Neural crest cell (in vitro differentiated cells): Measurements from ENCODE around the gene GNPAT. TPM values are rescaled to one million over a fixed set of nuclear protein-coding genes. Genes with fewer than 3 reads are reported as not detected.

Experiments
- DNase-seq: peaks from one replicate; pipeline ENCODE4 v3.0.0; 2021; ENCODE audit warnings: low read depth, mixed read lengths, low spot score
- H3K27ac Mint-ChIP-seq: one replicate; pipeline ENCODE4 v1.8.0; 2021; ENCODE audit warnings: mild to moderate bottlenecking, mixed read lengths; ENCODE audit not compliant: unreplicated experiment
- H3K27me3 Mint-ChIP-seq: 2 replicates; pipeline ENCODE4 v1.8.0; 2021; ENCODE audit warnings: low read depth, mild to moderate bottlenecking, mixed read lengths
- H3K36me3 Mint-ChIP-seq: 2 replicates; pipeline ENCODE4 v1.8.0; 2021; ENCODE audit warnings: low read depth, mild to moderate bottlenecking, mixed read lengths
- H3K4me1 Mint-ChIP-seq: 2 replicates; pipeline ENCODE4 v1.8.0; 2021; ENCODE audit warnings: mixed read lengths
- H3K4me3 Mint-ChIP-seq: one replicate; pipeline ENCODE4 v1.8.0; 2021; ENCODE audit warnings: mild to moderate bottlenecking, mixed read lengths
- H3K9me3 Mint-ChIP-seq: 2 replicates; pipeline ENCODE4 v1.8.0; 2021; ENCODE audit warnings: mixed read lengths
- CTCF ChIP-seq: fragments of 200-600 bp; sonication (generic); conservative IDR thresholded peaks from 2 replicates; pipeline ENCODE4 v1.5.0; 2021; ENCODE audit warnings: antibody characterized with exemption, mild to moderate bottlenecking
- total RNA-seq: library from RNA; stranded (reverse); gene quantifications from 2 replicates; pipeline ENCODE4 v1.2.1, GENCODE V29; 2021

GNPAT gene
- total RNA-seq, 1 donor from 2014 or later: 69.2 TPM

GRCh38 chr1:231311720-231312431, 70.9 kb downstream of the GNPAT start:
- H3K4me1 Mint-ChIP-seq: no peaks in the 10 kb centered on the region
- no peak overlapping the region for H3K4me3 Mint-ChIP-seq
- H3K9me3 Mint-ChIP-seq: no peaks in the 10 kb centered on the region
- no peaks in the 10 kb centered on the region for H3K27me3 Mint-ChIP-seq
- H3K36me3 Mint-ChIP-seq: no peaks in the 10 kb centered on the region
- peak overlapping the region; percentile 21 for H3K27ac Mint-ChIP-seq
- TF ChIP-seq CTCF: no peak
- no peak for DNase-seq

- H3K4me1 Mint-ChIP-seq: no peaks in the 10 kb centered on the region
- H3K4me3 Mint-ChIP-seq: no peak overlapping the region
- no peaks in the 10 kb centered on the region for H3K36me3 Mint-ChIP-seq
- H3K27me3 Mint-ChIP-seq: no peaks in the 10 kb centered on the region
- no peak for DNase-seq
- H3K9me3 Mint-ChIP-seq: no peaks in the 10 kb centered on the region
- H3K27ac Mint-ChIP-seq: peak overlapping the region; percentile 21
- no peak for TF ChIP-seq CTCF
These were observed 71.4 kb downstream of the GNPAT start for GRCh38 chr1:231312432-231312788.

- H3K36me3 Mint-ChIP-seq: no peaks in the 10 kb centered on the region
- no peak overlapping the region for H3K4me3 Mint-ChIP-seq
- H3K4me1 Mint-ChIP-seq: no peaks in the 10 kb centered on the region
- H3K9me3 Mint-ChIP-seq: no peaks in the 10 kb centered on the region
- H3K27ac Mint-ChIP-seq: no peak overlapping the region
- no peak for DNase-seq
- H3K27me3 Mint-ChIP-seq: no peaks in the 10 kb centered on the region
- TF ChIP-seq CTCF: no peak
These were observed 72.6 kb downstream of the GNPAT start for GRCh38 chr1:231313661-231314060.

GRCh38 chr1:231315887-231316286, 74.9 kb downstream of the GNPAT start:
- Mint-ChIP-seq H3K36me3 (no peaks in the 10 kb centered on the region), H3K9me3 (no peaks in the 10 kb centered on the region), H3K4me3 (no peak overlapping the region), H3K4me1 (no peaks in the 10 kb centered on the region), H3K27me3 (no peaks in the 10 kb centered on the region), H3K27ac (no peak overlapping the region)
- TF ChIP-seq CTCF: peak; percentile 48
- no peak for DNase-seq

GRCh38 chr1:231317306-231318014, 76.4 kb downstream of the GNPAT start:
- Mint-ChIP-seq H3K4me3 (no peak overlapping the region), H3K4me1 (no peaks in the 10 kb centered on the region), H3K27me3 (no peaks in the 10 kb centered on the region), H3K36me3 (no peaks in the 10 kb centered on the region), H3K9me3 (no peaks in the 10 kb centered on the region), H3K27ac (no peak overlapping the region)
- no peak for DNase-seq
- TF ChIP-seq CTCF: no peak
